Tibial nerve (tissue), 4 donors: ENCODE data around the gene PRM1. TPM values are rescaled to one million over a fixed set of nuclear protein-coding genes. Genes with fewer than 3 reads are reported as not detected.

Source experiments
- DNase-seq, 2 donors: peaks; one replicate each; pipeline ENCODE4 v3.0.0-alpha.2; 2019; ENCODE audit warnings: low spot score in 2 of 2
- H3K27ac ChIP-seq, 4 donors: fragments of 200-600 bp; sonication (generic) in 3 of 4; one replicate each; pipeline ENCODE4 v1.5.1; 2017 to 2019; ENCODE audit warnings: mild to moderate bottlenecking in 1 of 4
- H3K27me3 ChIP-seq, 2 donors: fragments of 200-600 bp; sonication (generic) in 1 of 2; one replicate each; pipeline versions ENCODE4 v1.5.1 to v1.6.0; 2017 to 2019
- H3K36me3 ChIP-seq, 3 donors: fragments of 200-600 bp; sonication (generic); one replicate each; pipeline ENCODE4 v1.5.1; 2018 to 2019
- H3K4me1 ChIP-seq, 4 donors: fragments of 200-600 bp; sonication (generic) in 3 of 4; one replicate each; pipeline ENCODE4 v1.5.1; 2017 to 2019
- H3K4me3 ChIP-seq, 4 donors: fragments of 200-600 bp; sonication (generic) in 3 of 4; one replicate each; pipeline ENCODE4 v1.5.1; 2017 to 2019; ENCODE audit warnings: mild to moderate bottlenecking in 1 of 4, moderate library complexity in 1 of 4
- H3K9me3 ChIP-seq, 4 donors: fragments of 200-600 bp; sonication (generic) in 3 of 4; one replicate each; pipeline ENCODE4 v1.5.1; 2017 to 2019
- CTCF ChIP-seq, 5 experiments: fragments of 200-600 bp in 3 of 5; fragments of 450-650 bp in 2 of 5; sonication (generic) in 3 of 5; IDR thresholded peaks; one replicate each; pipeline ENCODE4 v1.5.1; 2016 to 2019; ENCODE audit warnings: antibody characterized with exemption in 5 of 5, mild to moderate bottlenecking in 3 of 5, moderate library complexity in 2 of 5
- EP300 ChIP-seq, 2 donors: sonication (generic); formaldehyde crosslinking; IDR thresholded peaks; one replicate each; pipeline ENCODE4 v1.6.1; 2017; ENCODE audit warnings: antibody characterized with exemption in 2 of 2, mild to moderate bottlenecking in 1 of 2
- POLR2A ChIP-seq, 2 donors: fragments of 450-650 bp; IDR thresholded peaks; one replicate each; pipeline ENCODE4 v1.6.1; 2017; ENCODE audit warnings: antibody characterized with exemption in 2 of 2, mild to moderate bottlenecking in 2 of 2, moderate library complexity in 2 of 2
- WGBS, 2 donors: methylation state at CpG; one replicate each; pipeline ENCODE4 v1.1.5; 2018; 5-methylcytosine and 5-hydroxymethylcytosine counted together
- total RNA-seq, 4 donors: library from RNA; depleted of rRNA; stranded (reverse); fragments of >200 nt; gene quantifications; one replicate each; pipeline ENCODE4 v1.1.0, GENCODE V29; 2016

Gene PRM1
- total RNA-seq, 4 donors from 2014 or later, result not detected

- 84 to 86% methylated on average over 5 of the region's 5 CpGs for WGBS, 2 donors
Measured at GRCh38 chr16:11241480-11242204, 39.5 kb downstream of the PRM1 start.

GRCh38 chr16:11240636-11241473 is 40.3 kb downstream of the PRM1 start:
- Histone ChIP-seq H3K27ac (no peak overlapping the region), H3K4me1 (no peaks in the 10 kb centered on the region), H3K27me3 (no peaks in the 10 kb centered on the region), H3K4me3 (no peak overlapping the region), H3K9me3 (no peaks in the 10 kb centered on the region), H3K36me3 (no peaks in the 10 kb centered on the region)
- DNase-seq, result no peak
- 70 to 76% methylated on average over 10 of the region's 10 CpGs for WGBS, 2 donors
- TF ChIP-seq CTCF (IDR thresholded peaks at IDR 0.05), result no peak
- no peak for TF ChIP-seq POLR2A (IDR thresholded peaks at IDR 0.05)
- TF ChIP-seq EP300 (IDR thresholded peaks at IDR 0.05), result no peak

More at GRCh38 chr16:11241480-11242204, 39.5 kb downstream of the PRM1 start:
- Histone ChIP-seq H3K27me3 (no peaks in the 10 kb centered on the region), H3K4me1 (no peaks in the 10 kb centered on the region), H3K4me3 (no peak overlapping the region), H3K9me3 (peaks cover 0 to 4% (median 0%) of the 10 kb centered on the region in 4 donors), H3K27ac (no peak overlapping the region), H3K36me3 (no peaks in the 10 kb centered on the region)
- DNase-seq, result no peak
- TF ChIP-seq CTCF (IDR thresholded peaks at IDR 0.05) (no peak), POLR2A (IDR thresholded peaks at IDR 0.05) (no peak), EP300 (IDR thresholded peaks at IDR 0.05) (no peak)

- Histone ChIP-seq H3K4me1 (no peaks in the 10 kb centered on the region), H3K9me3 (no peaks in the 10 kb centered on the region), H3K27ac (no peak overlapping the region), H3K4me3 (no peak overlapping the region), H3K36me3 (no peaks in the 10 kb centered on the region), H3K27me3 (no peaks in the 10 kb centered on the region)
- DNase-seq, result no peak
- 86 to 88% methylated on average over 10 of the region's 10 CpGs for WGBS, 2 donors
- TF ChIP-seq CTCF (IDR thresholded peaks at IDR 0.05), result no peak
- no peak for TF ChIP-seq POLR2A (IDR thresholded peaks at IDR 0.05)
- no peak for TF ChIP-seq EP300 (IDR thresholded peaks at IDR 0.05)
Measured at GRCh38 chr16:11239644-11240632, 41.2 kb downstream of the PRM1 start.

GRCh38 chr16:11238272-11239202 is 42.6 kb downstream of the PRM1 start:
- peaks cover 0 to 3% of the 10 kb centered on the region in 2 donors for H3K27me3 ChIP-seq
- no peaks in the 10 kb centered on the region for H3K4me1 ChIP-seq
- 95 to 96% methylated on average over 15 of the region's 15 CpGs for WGBS, 2 donors
- no peaks in the 10 kb centered on the region for H3K9me3 ChIP-seq
- no peak for DNase-seq
- H3K36me3 ChIP-seq, result no peaks in the 10 kb centered on the region
- TF ChIP-seq EP300 (IDR thresholded peaks at IDR 0.05) (no peak), POLR2A (IDR thresholded peaks at IDR 0.05) (no peak), CTCF (IDR thresholded peaks at IDR 0.05) (no peak)
- no peak overlapping the region for H3K27ac ChIP-seq
- no peak overlapping the region for H3K4me3 ChIP-seq
